ENCODE data around the gene FOXD4L5.
"Not testable (repeated sequence)": the region's sequence is repeated elsewhere in the genome, so short reads cannot be mapped to it uniquely, and the experiment has no call there.

The FOXD4L5 gene

DNA sequence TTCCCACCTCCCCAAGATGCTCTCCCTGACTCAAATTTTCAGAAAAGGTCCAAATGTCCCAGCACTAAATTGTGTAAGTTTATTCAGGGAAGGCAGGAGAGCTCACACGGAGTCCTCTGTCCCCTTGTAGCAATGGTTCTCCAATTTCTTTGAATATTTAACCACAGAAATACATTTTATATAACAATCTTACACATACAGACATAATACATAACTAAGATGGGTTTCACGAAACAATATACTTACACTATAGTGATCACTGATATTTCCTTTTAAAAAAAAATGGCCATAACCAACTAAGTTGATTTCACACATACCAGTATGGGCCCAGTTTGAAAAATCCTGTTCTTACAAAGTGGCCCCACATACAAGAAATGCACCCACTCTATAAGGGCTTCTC, at the start of gene FOXD4L5:
TSS of gene FOXD4L5 (minus strand) at position 101 of the 400 bp plus-strand sequence. CDS start 832 bp downstream, outside the sequence.
- not testable (repeated sequence) for DNase-seq (ENCODE audit: low read depth)

DNA sequence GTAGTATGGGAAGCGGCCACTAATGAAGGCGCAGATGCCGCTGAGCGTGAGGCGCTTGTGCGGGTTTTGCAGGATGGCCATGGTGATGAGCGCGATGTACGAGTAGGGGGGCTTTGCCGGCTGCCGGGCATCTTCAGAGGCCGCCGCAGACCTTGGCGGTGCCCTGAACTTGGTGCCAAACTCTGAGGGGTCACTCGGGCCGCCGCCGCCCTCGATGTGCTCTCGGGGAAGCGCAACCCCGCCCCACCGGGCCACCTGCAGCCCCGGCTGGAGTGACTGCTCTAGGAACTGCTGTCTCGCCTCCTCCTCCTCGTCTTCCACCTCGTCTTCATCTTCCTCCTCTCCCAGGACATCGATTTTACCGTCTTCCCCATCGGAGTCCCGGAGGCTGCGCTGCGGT, 1.1 kb downstream of the FOXD4L5 start:
- not testable (repeated sequence) for DNase-seq (ENCODE audit: low read depth)

DNA sequence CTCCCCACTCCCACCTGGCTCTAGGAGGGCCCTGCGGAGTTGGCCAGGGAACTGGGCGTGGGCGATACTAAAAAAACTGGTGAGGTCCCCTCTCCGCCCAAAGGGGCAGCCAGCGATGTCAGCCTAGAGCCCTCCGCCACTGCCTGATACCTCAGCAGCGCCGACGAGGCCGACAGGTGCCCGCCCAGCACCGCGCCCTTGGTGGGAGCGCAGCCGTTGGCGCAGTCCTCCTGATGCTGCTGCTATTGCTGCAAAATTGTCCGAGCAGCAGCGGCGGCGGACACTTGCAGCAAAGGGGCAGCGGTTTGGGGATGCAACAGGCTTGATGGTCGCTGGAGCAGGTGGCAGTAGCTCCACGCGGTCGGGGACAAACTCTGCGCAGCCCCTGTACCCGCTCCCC, 2.0 kb downstream of the FOXD4L5 start:
- DNase-seq (ENCODE audit: low read depth) = not testable (repeated sequence)

Data from stimulated activated CD8-positive, alpha-beta memory T cell treated with anti-CD3 and anti-CD28 coated beads, Interleukin-12 subunit alpha, Interleukin-12 subunit beta, amount 100 ng/mL, for 1 hour (primary cell).